Activated CD4-positive, alpha-beta T cell treated with anti-CD3 and anti-CD28 coated beads, Interleukin-2, Interleukin-6, amounts not matched to agents 100 ng/mL and 50 ng/mL, durations not matched to agents 16 hours and 8 hours (primary cell): Measurements from ENCODE around the gene RAB3IP.
A peak's percentile ranks its signal among the peaks of the same experiment; 100 is the strongest.

Source experiments
- DNase-seq: peaks from one replicate; pipeline ENCODE4 v3.0.0-alpha.2; 2020

RAB3IP gene, protein sequence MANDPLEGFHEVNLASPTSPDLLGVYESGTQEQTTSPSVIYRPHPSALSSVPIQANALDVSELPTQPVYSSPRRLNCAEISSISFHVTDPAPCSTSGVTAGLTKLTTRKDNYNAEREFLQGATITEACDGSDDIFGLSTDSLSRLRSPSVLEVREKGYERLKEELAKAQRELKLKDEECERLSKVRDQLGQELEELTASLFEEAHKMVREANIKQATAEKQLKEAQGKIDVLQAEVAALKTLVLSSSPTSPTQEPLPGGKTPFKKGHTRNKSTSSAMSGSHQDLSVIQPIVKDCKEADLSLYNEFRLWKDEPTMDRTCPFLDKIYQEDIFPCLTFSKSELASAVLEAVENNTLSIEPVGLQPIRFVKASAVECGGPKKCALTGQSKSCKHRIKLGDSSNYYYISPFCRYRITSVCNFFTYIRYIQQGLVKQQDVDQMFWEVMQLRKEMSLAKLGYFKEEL

GRCh38 chr12:69738351-69739286 is at the start of gene RAB3IP:
Gene RAB3IP, plus strand, starts transcription at chr12:69738860. Its CDS starts 16,549 bp downstream, at chr12:69755409.
- peak; percentile 96 for DNase-seq

GRCh38 chr12:69689638-69690037 is 49.0 kb upstream of the RAB3IP start:
- DNase-seq: no peak

- DNase-seq: no peak
These were observed 44.5 kb upstream of the RAB3IP start for GRCh38 chr12:69694123-69694522.

- no peak for DNase-seq
These were observed 40.6 kb upstream of the RAB3IP start for GRCh38 chr12:69698054-69698453.

DNA sequence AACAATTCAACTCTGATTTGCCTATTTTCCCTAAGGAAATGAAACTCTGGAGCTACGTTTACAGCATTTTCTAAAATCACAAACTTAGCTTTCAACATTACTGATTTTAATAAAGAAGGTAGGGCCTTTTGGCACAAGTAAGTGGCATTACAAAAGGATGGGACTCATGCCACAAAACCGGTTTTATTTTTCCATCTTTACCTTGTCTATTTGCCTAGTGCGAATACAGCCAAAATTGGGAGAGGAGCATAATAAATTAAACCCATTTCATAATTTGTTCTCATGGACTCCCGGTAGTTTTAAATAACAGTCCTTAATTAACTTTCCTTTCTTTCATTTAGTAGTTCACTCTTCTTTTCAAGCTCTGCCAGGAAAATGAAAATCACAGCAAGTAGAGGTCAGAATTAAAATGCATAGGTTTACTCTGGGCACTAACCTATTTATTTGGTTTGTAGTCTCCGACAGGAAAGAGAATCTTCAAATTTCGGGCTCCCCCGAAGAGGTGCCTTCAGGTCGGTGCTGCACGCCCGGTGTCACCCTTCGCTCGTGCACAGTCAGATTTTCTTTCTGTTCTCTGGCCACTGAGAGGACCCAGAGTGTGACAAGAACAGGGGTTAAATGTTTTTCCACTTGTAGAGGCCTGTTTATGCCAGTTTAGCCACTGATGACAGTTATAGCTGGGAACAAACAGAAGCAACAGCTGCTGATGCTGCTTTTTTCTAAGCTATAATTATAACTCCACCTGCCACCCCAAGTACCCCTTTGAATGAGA is 39.7 kb upstream of the RAB3IP start, which contains the start of gene BEST3:
TSS of gene BEST3 (minus strand) at position 535 of the 772 bp plus-strand sequence. CDS start 1,505 bp downstream, outside the sequence.
- DNase-seq: no peak

DNA sequence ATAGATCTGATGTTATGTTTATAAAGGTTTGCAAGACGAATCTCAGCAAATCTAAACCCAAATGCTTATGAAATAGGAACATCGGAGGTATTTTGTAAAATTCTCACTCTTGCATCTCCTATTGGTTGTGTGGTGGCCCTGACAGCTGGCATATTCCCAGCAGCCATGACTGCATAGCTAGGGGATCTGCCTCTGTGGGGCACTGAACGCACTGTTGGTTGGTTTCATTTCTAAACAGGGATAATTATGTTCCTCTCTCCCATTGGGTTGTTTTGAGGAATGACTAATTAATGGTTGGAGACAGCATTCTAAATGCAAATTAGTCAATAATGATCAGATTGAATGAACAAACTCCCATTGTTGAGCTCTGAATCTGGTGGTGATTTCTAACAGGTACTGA is 36.8 kb upstream of the RAB3IP start:
- DNase-seq: no peak

DNA sequence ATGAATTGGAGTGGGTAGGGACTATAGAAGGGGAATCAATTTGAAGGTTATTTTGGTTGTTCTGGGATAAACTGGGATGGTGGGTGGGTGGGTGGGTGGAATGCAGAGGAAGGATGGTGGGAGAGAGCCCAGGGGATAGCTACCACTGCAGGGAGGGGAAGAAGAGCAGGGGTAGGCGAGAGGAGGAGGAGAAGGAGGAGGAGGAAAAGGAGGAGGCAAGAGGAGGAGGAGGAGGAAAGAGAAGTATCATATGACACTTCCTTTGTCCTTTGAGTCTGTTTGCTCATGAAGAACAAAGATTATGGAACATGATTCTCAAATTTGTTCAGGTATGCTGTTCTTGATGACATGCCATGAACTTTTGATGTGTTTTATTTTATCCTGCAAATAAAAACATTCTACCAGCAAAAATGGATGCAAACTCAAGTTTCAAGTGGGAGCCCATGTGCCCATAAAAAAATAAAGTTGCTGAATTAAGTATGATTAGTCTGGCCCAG is 35.5 kb upstream of the RAB3IP start:
- DNase-seq: no peak

GRCh38 chr12:69704357-69704756 is 34.3 kb upstream of the RAB3IP start:
- DNase-seq: no peak

GRCh38 chr12:69708649-69709048 is 30.0 kb upstream of the RAB3IP start:
- no peak for DNase-seq

DNA sequence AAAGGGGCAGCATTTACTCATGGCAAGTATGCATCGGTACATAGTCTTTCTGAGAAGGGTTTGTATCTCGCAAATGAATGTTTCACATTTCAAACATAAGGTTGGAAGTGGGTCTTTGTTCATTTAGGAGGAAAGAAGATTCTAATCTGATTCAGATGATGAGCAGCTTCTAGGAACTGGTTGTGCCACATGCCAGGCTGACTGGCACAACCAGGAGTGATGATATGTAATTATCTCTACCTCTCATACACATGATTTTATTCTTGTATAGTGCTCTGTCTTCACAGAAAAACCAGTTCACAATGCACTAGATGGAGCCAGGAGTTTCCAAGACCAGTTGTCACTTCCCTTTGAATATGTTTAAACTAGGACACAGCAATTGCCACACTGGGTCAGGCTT is 25.8 kb upstream of the RAB3IP start:
- no peak for DNase-seq

GRCh38 chr12:69714542-69714941 is 24.1 kb upstream of the RAB3IP start:
- DNase-seq: no peak

- no peak for DNase-seq
These were observed 19.0 kb upstream of the RAB3IP start for GRCh38 chr12:69719336-69720316.

DNA sequence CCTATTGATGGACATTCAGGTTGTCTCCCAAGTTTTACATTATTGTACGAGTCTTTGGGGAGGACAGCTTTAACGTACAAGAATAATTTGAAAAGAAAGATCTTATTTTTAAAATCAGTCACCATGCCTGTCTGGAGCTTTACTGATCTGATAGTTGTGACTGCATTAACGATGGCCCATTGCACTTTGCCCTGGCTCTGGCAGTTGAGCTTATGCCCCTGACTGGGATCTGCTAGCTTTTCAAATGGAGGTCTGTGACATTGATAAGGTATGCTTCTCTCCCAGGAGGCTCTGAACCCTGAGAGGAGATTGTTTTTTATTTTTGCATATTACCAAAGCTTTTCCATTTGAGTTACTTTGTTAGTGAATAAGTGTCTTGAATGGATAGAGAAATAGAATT is 17.9 kb upstream of the RAB3IP start:
- DNase-seq: no peak

DNA sequence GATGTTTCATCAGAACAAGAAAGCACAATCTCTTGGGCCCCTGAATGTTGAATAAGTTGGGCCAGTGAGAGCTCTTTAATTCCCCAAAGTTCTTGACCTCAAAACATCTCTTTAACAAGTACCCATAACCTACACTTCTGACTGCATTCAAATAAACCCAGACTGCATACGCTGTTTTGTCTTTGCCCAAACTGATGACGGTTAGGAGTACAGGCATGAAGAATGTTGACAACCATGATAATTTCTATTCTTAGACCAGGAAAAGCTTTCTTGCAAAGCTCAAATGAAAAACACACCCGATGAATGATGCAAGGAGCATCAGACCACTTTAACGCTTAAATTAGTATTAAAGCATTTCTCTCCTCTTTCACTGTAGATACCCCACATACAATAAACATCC is 11.7 kb upstream of the RAB3IP start:
- no peak for DNase-seq

DNA sequence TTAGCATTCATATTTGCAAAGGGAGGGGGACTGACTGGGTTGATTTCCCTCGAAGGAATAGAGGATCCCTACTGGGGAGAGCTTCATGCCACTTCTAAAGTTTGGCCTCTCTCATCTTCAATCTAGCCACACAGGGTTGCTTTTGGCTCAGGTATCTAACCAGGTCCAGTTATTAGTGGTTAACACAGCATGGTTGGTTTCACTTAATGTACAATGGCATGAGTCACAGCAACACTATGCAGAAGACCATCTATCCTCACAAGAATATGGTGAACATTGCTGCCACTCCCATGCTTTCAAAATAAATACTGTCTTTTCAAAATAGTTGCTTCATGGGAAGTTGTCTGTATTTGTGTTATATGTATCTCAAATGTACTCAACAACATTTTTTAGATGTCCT is 6.6 kb upstream of the RAB3IP start:
- no peak for DNase-seq

GRCh38 chr12:69733638-69734037 is 5.0 kb upstream of the RAB3IP start:
- no peak for DNase-seq

GRCh38 chr12:69739287-69740191 is 879 bp downstream of the RAB3IP start:
- DNase-seq: peak; percentile 64

- DNase-seq: no peak
These were observed 5.4 kb downstream of the RAB3IP start for GRCh38 chr12:69744109-69744508.

- DNase-seq: no peak
These were observed 12.8 kb downstream of the RAB3IP start for GRCh38 chr12:69751476-69751875.

- no peak for DNase-seq
These were observed 16.6 kb downstream of the RAB3IP start for GRCh38 chr12:69755302-69755701.
